HG02798 (cell line): ENCODE measurements around the gene GLRX.
"Not testable (repeated sequence)": the region's sequence is repeated elsewhere in the genome, so short reads cannot be mapped to it uniquely, and the experiment has no call there.

Experiments used
- ATAC-seq: cut with Tn5 transposase; IDR thresholded peaks from one replicate; pipeline ENCODE4 v1.9.1; 2021; ENCODE audit warnings: mild to moderate bottlenecking; ENCODE audit not compliant: unreplicated experiment, poor library complexity

GLRX gene

GRCh38 chr5:95811126-95811423 is 11.5 kb downstream of the GLRX start:
- ATAC-seq: not testable (repeated sequence)

GRCh38 chr5:95810305-95811125 is 12.0 kb downstream of the GLRX start:
- ATAC-seq: no peak

- ATAC-seq: no peak
Measured at GRCh38 chr5:95809414-95809960, 13.0 kb downstream of the GLRX start.

GRCh38 chr5:95808686-95809413 is 13.7 kb downstream of the GLRX start:
- ATAC-seq: peak; percentile 100

- peak; percentile 9 for ATAC-seq
Measured at GRCh38 chr5:95808013-95808685, 14.4 kb downstream of the GLRX start.

- no peak for ATAC-seq
Measured at GRCh38 chr5:95806687-95807086, 15.8 kb downstream of the GLRX start.

- no peak for ATAC-seq
Measured at GRCh38 chr5:95804736-95805539, 17.6 kb downstream of the GLRX start.

- ATAC-seq: no peak
Measured at GRCh38 chr5:95803271-95804148, 19.0 kb downstream of the GLRX start.

- ATAC-seq: no peak
Measured at GRCh38 chr5:95801961-95802360, 20.6 kb downstream of the GLRX start.

GRCh38 chr5:95801532-95801931 is 21.0 kb downstream of the GLRX start:
- ATAC-seq: no peak

GRCh38 chr5:95800553-95800952 is 22.0 kb downstream of the GLRX start:
- no peak for ATAC-seq

- no peak for ATAC-seq
Measured at GRCh38 chr5:95799191-95799835, 23.2 kb downstream of the GLRX start.

- no peak for ATAC-seq
Measured at GRCh38 chr5:95798545-95798944, 24.0 kb downstream of the GLRX start.

GRCh38 chr5:95798048-95798447 is 24.5 kb downstream of the GLRX start:
- no peak for ATAC-seq

GRCh38 chr5:95797301-95797700 is 25.2 kb downstream of the GLRX start:
- no peak for ATAC-seq

- ATAC-seq: no peak
Measured at GRCh38 chr5:95794070-95794516, 28.4 kb downstream of the GLRX start.

- ATAC-seq: no peak
Measured at GRCh38 chr5:95791751-95792150, 30.8 kb downstream of the GLRX start.

- ATAC-seq: no peak
Measured at GRCh38 chr5:95788493-95788892, 34.0 kb downstream of the GLRX start.
